MCF 10A (cell line): ENCODE results near the gene DPM3. TPM values are rescaled to one million over a fixed set of nuclear protein-coding genes. Genes with fewer than 3 reads are reported as not detected.

ENCODE experiments used
- BruUV-seq: library from RNA; stranded (reverse); fragments of 400-500 nt; replicated peaks from 2 replicates; lab custom pipeline; 2021; lab: Mats Ljungman, UMichigan
- CTCF ChIA-PET: fragments of 300-600 bp; sonication (Branson Sonifier 250); formaldehyde crosslinking; extraction: SDS; loops from one replicate; lab custom pipeline; 2021; ENCODE audit warnings: antibody characterized with exemption, inconsistent platforms; lab: Yijun Ruan, JAX
- POLR2A ChIA-PET: fragments of 300-600, 350-650 bp; sonication (Branson Sonifier 250); formaldehyde crosslinking; extraction: SDS; loops from one replicate; lab custom pipeline; 2020; ENCODE audit warnings: antibody characterized with exemption, inconsistent platforms; lab: Yijun Ruan, JAX
- DNase-seq: peaks from one replicate; pipeline ENCODE4 v3.0.0-alpha.2; 2018; ENCODE audit not compliant: unreplicated experiment
- H3K27ac Mint-ChIP-seq: one replicate; pipeline ENCODE4 v1.8.0; 2022; ENCODE audit warnings: mild to moderate bottlenecking, low read depth, mixed read lengths; ENCODE audit not compliant: unreplicated experiment
- H3K27me3 Mint-ChIP-seq: one replicate; pipeline ENCODE4 v1.8.0; 2022; ENCODE audit warnings: mixed read lengths; ENCODE audit not compliant: insufficient read depth, unreplicated experiment
- H3K36me3 Mint-ChIP-seq: one replicate; pipeline ENCODE4 v1.8.0; 2022; ENCODE audit warnings: mild to moderate bottlenecking, moderate library complexity, mixed read lengths; ENCODE audit not compliant: insufficient read depth, unreplicated experiment
- H3K4me1 Mint-ChIP-seq: one replicate; pipeline ENCODE4 v1.8.0; 2022; ENCODE audit warnings: mixed read lengths; ENCODE audit not compliant: insufficient read depth, unreplicated experiment
- H3K4me3 Mint-ChIP-seq: one replicate; pipeline ENCODE4 v1.8.0; 2022; ENCODE audit warnings: mild to moderate bottlenecking, moderate library complexity, mixed read lengths; ENCODE audit not compliant: unreplicated experiment
- H3K9me3 Mint-ChIP-seq: one replicate; pipeline ENCODE4 v1.8.0; 2022; ENCODE audit warnings: mixed read lengths; ENCODE audit not compliant: unreplicated experiment
- intact Hi-C: fragments of 100-400 bp; cut with micrococcal nuclease; formaldehyde crosslinking; loops from 2 replicates; pipeline ENCODE4 v1.14.1; 2022
- total RNA-seq: library from RNA; stranded (reverse); gene quantifications from 2 replicates; pipeline ENCODE4 v1.2.3, GENCODE V29; 2022
- TF ChIP-seq, protein P1 (sequence below): fragments of 200-600 bp; IDR thresholded peaks from one replicate; pipeline ENCODE4 v1.8.0; 2022; ENCODE audit warnings: antibody characterized with exemption, mild to moderate bottlenecking; ENCODE audit not compliant: unreplicated experiment

DPM3 gene
- total RNA-seq, 1 experiment from 2014 or later: 86.4 TPM

DNA sequence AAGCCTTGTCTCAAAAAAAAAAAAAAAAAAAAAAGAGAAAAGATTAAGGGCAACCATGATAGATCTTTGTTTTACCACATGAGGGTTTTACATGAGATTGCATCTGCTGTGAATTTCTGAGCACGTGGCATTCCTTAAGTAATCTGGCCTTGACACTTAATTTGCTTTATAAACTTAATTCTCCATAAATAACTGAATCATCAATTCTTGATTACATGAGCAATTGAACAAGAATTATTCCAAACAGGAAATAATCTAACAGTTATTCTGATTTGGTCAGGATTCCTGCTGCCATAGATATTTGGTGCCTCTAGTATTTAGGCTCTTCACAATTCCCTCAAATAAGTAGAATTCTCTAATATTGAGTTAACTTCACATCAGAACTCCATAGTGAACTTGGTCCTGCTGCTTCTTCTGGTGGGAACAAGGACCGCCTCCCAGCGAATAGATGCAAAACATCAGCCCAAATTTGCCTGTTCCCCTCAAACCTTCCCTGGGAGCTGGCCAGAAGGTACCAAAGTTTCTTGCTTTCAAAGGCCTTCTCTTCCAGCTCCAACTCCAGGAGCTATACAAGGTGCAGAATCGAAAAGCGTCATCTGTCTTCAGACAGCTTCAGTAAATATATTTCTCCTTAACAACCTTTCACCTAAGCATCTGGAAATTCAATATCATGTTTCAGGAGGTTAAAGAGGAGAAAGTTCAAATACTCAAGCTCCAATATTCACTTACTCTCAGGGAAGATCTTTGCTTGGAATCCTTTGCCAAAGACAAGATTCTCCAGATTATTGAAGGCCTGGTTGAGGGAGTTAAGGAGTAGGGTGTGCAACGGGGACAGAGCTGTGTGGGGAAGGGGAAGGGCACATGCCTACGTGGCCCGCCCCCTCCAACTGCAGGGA is 31.8 kb upstream of the DPM3 start:
- BruUV-seq: TSS peak; percentile 61
- no peak for DNase-seq
- Mint-ChIP-seq H3K4me3 (peak overlapping the region; percentile 87), H3K27ac (peak overlapping the region; percentile 95), H3K27me3 (no peaks in the 10 kb centered on the region), H3K36me3 (peaks cover 39% of the 10 kb centered on the region), H3K9me3 (no peaks in the 10 kb centered on the region), H3K4me1 (peaks cover 43% of the 10 kb centered on the region)
- POLR2A ChIA-PET: interaction anchor here (0.6 to 15.7 kb wide), 32 partner anchors 8 to 743 kb away, joined by 3 to 215 read pairs (median 8); partner anchors contain the start of genes CKS1B, DPM3, EFNA1 and EFNA3
- TF ChIP-seq, protein P1, sequence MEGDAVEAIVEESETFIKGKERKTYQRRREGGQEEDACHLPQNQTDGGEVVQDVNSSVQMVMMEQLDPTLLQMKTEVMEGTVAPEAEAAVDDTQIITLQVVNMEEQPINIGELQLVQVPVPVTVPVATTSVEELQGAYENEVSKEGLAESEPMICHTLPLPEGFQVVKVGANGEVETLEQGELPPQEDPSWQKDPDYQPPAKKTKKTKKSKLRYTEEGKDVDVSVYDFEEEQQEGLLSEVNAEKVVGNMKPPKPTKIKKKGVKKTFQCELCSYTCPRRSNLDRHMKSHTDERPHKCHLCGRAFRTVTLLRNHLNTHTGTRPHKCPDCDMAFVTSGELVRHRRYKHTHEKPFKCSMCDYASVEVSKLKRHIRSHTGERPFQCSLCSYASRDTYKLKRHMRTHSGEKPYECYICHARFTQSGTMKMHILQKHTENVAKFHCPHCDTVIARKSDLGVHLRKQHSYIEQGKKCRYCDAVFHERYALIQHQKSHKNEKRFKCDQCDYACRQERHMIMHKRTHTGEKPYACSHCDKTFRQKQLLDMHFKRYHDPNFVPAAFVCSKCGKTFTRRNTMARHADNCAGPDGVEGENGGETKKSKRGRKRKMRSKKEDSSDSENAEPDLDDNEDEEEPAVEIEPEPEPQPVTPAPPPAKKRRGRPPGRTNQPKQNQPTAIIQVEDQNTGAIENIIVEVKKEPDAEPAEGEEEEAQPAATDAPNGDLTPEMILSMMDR: no peak
- intact Hi-C loops: loop anchor here (5.0 kb wide), 1 partner anchor 200 kb away; the partner anchor contains the start of genes CKS1B and SHC1
- CTCF ChIA-PET: interaction anchor here (0.5 to 14.5 kb wide), 43 partner anchors 8 to 509 kb away, joined by 3 to 380 read pairs (median 6); partner anchors contain the start of genes ADAM15, DPM3, MTX1 and THBS3

DNA sequence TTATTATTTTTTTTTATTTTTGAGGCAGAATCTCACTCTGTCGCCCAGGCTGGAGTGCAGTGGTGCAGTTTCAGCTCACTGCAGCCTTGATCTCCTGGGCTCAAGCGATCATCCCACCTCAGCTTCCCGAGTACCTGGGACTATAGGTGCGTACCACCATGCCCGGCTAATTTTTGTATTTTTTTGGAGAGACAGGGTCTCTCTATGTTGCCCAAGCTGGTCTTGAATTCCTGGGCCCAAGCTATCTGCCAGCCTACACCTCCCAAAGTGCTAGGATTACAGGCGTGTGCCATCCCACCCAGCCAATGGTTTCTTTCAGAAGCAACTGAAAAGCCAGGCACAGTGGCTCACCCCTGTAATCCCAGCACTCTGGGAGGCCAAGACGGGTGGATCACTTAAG is 30.5 kb upstream of the DPM3 start:
- peak overlapping the region; percentile 87 for H3K4me3 Mint-ChIP-seq
- no TSS peak for BruUV-seq

DNA sequence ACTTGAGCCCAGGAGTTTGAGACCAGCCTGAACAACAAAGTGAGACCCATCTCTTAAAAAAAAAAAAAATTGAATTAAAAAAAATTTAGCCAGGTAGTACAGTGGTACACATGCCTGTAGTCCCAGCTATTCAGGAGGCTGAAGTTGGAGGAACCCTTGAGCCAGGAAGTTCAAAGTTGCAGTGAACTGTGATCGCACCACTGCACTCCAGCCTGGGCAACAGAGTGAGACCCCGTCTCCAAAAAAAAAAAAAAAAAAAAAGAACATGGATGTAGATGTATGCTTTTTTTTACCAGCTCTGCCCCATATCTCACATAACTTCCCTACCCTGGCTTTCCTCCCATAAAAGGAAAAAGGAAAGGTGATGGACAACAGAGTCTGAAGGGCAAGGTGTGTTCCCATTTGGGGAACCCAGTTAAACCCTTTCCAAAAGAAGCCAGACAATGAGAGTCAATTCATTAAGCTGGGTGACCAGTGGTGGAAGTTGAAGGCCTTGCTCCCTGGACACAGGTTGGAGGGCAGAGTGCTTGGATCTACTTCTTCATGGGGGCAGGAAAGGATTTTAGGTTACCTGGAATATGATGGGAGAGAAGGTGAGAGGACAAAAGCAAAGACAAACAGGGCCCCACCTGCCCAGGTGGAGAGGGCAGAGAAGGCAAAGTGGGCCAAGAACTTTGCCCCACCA is 29.9 kb upstream of the DPM3 start:
- intact Hi-C loops: loop anchor here (5.0 kb wide), 1 partner anchor 198 kb away; the partner anchor contains the start of genes CKS1B and SHC1
- Mint-ChIP-seq H3K4me3 (no peak overlapping the region), H3K27ac (no peak overlapping the region), H3K36me3 (peaks cover 39% of the 10 kb centered on the region), H3K9me3 (no peaks in the 10 kb centered on the region), H3K27me3 (no peaks in the 10 kb centered on the region), H3K4me1 (peaks cover 32% of the 10 kb centered on the region)
- TF ChIP-seq, protein P1: no peak
- ChIA-PET POLR2A (interaction anchor here (0.5 to 5.0 kb wide), 6 partner anchors 34 to 79 kb away, joined by 3 to 75 read pairs (median 6); partner anchors contain the start of genes EFNA1 and SLC50A1), CTCF (interaction anchor here (0.5 to 14.5 kb wide), 14 partner anchors 13 to 192 kb away, joined by 3 to 380 read pairs (median 6); no protein-coding TSS in a partner anchor)
- DNase-seq: no peak
- BruUV-seq: no TSS peak

More for the DNA sequence above, 30.5 kb upstream of the DPM3 start:
- ChIA-PET POLR2A (interaction anchor here (0.9 to 5.0 kb wide), 4 partner anchors 35 to 79 kb away, joined by 3 to 75 read pairs (median 32); partner anchors contain the start of genes EFNA1 and SLC50A1), CTCF (interaction anchor here (0.6 to 14.5 kb wide), 14 partner anchors 22 to 622 kb away, joined by 3 to 380 read pairs (median 6); partner anchors contain the start of gene DPM3)
- TF ChIP-seq, protein P1: no peak
- Mint-ChIP-seq H3K4me1 (peaks cover 32% of the 10 kb centered on the region), H3K9me3 (no peaks in the 10 kb centered on the region), H3K27me3 (no peaks in the 10 kb centered on the region), H3K36me3 (peaks cover 39% of the 10 kb centered on the region), H3K27ac (peak overlapping the region; percentile 18)
- intact Hi-C loops: loop anchor here (5.0 kb wide), 1 partner anchor 199 kb away; the partner anchor contains the start of genes CKS1B and SHC1
- DNase-seq: no peak
